GM12892 (cell line): ENCODE results near the gene UBASH3B.

Source experiments
- POLR2A ChIP-seq: IDR thresholded peaks from 2 replicates; pipeline ENCODE4 v1.6.1; 2011; ENCODE audit warnings: low read depth, low read length, control low read depth
- POLR2AphosphoS5 ChIP-seq: IDR thresholded peaks from 2 replicates; pipeline ENCODE4 v1.6.1; 2011; ENCODE audit warnings: low read depth, low read length, control low read depth

DNA sequence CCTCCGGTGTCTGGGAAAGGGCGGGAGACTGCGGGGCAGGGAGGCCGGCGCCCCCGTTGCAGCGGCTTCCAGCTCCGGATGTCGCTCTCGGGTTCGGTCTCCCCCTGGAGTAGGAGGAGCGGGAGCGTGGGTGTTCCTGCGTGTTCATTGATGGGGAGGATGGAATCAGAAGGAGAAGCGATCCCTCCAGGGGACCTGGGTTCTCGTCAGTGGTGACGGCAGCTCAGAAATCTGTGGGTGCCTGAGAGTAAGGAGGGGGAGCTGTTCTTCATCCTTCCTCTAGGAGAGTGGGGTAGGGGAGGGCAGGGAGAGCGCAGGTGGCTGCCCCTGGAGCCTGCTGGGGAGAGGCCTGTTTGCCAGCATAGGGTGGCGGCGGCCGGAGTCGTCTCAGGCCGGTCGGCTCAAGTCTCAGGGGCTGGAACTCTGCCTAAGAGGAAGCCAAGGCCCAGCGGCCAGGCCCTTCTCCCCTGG, 1.1 kb downstream of the UBASH3B start:
- TF ChIP-seq POLR2A, result no peak
- TF ChIP-seq POLR2AphosphoS5, result no peak
